Measurements from ENCODE around the gene FNIP1. TPM values are rescaled to one million over a fixed set of nuclear protein-coding genes. Genes with fewer than 3 reads are reported as not detected.
"Not testable (repeated sequence)": the region's sequence is repeated elsewhere in the genome, so short reads cannot be mapped to it uniquely, and the experiment has no call there.

FNIP1 gene
- total RNA-seq, 2 experiments from 2014 or later = 14.0 to 15.9 TPM

DNA sequence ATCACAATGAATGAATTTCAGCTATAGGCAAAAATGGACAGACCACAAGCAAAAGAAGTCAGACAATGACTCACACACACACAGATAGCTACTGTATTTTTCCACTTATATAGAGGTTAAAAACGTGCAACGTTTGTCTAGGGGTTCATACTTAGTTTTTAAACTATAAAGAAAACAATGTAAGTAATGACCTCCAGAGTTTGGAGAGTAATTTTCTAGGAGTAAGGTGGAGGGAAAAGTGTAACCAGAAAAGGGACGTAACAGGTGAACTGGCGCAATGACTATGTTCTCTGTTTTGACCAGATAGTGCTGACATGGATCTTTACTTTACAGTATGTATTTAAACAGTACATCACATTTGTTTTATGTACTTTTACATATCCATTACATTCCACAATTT is 51.1 kb downstream of the FNIP1 start:
- POLR2A ChIA-PET = no interaction called here
- H3K4me1 Mint-ChIP-seq (ENCODE audit: low read depth) = peaks cover 33% of the 10 kb centered on the region
- peaks cover 22% of the 10 kb centered on the region for H3K36me3 Mint-ChIP-seq
- H3K27me3 Mint-ChIP-seq = no peaks in the 10 kb centered on the region
- no peaks in the 10 kb centered on the region for H3K9me3 Mint-ChIP-seq
- no peak for DNase-seq
- no peak overlapping the region for H3K4me3 Mint-ChIP-seq
- intact Hi-C loops (cut with micrococcal nuclease) = loop anchor here (2.0 to 5.0 kb wide), 3 partner anchors 111 to 277 kb away; partner anchors contain the start of gene RAPGEF6
- CTCF ChIA-PET = no interaction called here
- no peak overlapping the region for H3K27ac Mint-ChIP-seq

DNA sequence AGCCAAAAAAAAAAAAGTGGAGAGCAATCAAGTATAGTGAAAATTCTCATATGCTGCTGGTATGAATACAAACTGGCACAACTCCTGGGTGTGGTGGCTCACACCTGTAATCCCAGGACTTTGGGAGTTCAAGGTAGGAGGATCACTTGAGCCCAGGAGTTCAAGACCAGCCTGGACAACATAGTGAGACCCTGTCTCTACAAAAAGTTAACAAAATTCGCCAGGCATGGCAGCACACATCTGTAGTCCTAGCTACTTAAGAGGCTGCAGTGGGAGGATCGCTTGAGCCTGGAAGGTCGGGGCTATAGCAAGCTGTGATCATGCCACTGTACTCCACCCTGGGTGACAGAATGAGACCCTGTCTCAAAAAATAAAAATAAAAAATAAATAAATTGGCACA is 51.7 kb downstream of the FNIP1 start:
- H3K36me3 Mint-ChIP-seq = peaks cover 27% of the 10 kb centered on the region
- no peak overlapping the region for H3K4me3 Mint-ChIP-seq
- H3K27ac Mint-ChIP-seq = no peak overlapping the region
- no peaks in the 10 kb centered on the region for H3K27me3 Mint-ChIP-seq
- ChIA-PET CTCF (no interaction called here), POLR2A (no interaction called here)
- no peaks in the 10 kb centered on the region for H3K9me3 Mint-ChIP-seq
- intact Hi-C loops (cut with micrococcal nuclease) = loop anchor here (5.0 kb wide), 2 partner anchors 208 to 277 kb away; no protein-coding TSS in a partner anchor
- no peak for DNase-seq
- peaks cover 33% of the 10 kb centered on the region for H3K4me1 Mint-ChIP-seq (ENCODE audit: low read depth)

GRCh38 chr5:131740477-131740876 is 56.3 kb downstream of the FNIP1 start:
- ChIA-PET POLR2A (no interaction called here), CTCF (interaction anchor here (0.5 to 1.5 kb wide), 2 partner anchors 13 to 267 kb away, joined by 3 to 4 read pairs; no protein-coding TSS in a partner anchor)
- Mint-ChIP-seq H3K4me3 (no peak overlapping the region), H3K36me3 (peaks cover 36% of the 10 kb centered on the region), H3K9me3 (no peaks in the 10 kb centered on the region), H3K27me3 (no peaks in the 10 kb centered on the region), H3K27ac (no peak overlapping the region), H3K4me1 (ENCODE audit: low read depth) (peaks cover 4% of the 10 kb centered on the region)
- no peak for DNase-seq
- intact Hi-C loops (cut with micrococcal nuclease) = no loop called here

GRCh38 chr5:131735393-131735792 is 61.4 kb downstream of the FNIP1 start:
- no peak for DNase-seq
- Mint-ChIP-seq H3K9me3 (no peaks in the 10 kb centered on the region), H3K27ac (no peak overlapping the region), H3K4me3 (no peak overlapping the region), H3K4me1 (ENCODE audit: low read depth) (no peaks in the 10 kb centered on the region), H3K27me3 (no peaks in the 10 kb centered on the region), H3K36me3 (peaks cover 30% of the 10 kb centered on the region)
- intact Hi-C loops (cut with micrococcal nuclease) = no loop called here
- ChIA-PET POLR2A (no interaction called here), CTCF (no interaction called here)

DNA sequence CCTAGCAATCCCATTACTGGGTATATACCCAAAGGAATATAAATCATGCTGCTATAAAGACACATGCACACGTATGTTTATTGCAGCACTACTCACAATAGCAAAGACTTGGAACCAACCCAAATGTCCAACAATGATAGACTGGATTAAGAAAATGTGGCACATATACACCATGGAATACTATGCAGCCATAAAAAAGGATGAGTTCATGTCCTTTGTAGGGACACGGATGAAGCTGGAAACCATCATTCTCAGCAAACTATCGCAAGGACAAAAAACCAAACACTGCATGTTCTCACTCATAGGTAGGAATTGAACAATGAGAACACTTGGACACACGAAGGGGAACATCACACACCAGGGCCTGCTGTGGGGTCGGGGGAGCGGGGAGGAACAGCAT is 61.9 kb downstream of the FNIP1 start:
- DNase-seq; CTCF ChIA-PET; H3K4me1 Mint-ChIP-seq (ENCODE audit: low read depth); H3K4me3 Mint-ChIP-seq; H3K27me3 Mint-ChIP-seq; intact Hi-C loops (cut with micrococcal nuclease); H3K27ac Mint-ChIP-seq; POLR2A ChIA-PET; H3K9me3 Mint-ChIP-seq: not testable (repeated sequence)
- peaks cover 30% of the 10 kb centered on the region for H3K36me3 Mint-ChIP-seq

- H3K27ac Mint-ChIP-seq; H3K27me3 Mint-ChIP-seq; POLR2A ChIA-PET; CTCF ChIA-PET; DNase-seq; intact Hi-C loops (cut with micrococcal nuclease); H3K4me3 Mint-ChIP-seq; H3K4me1 Mint-ChIP-seq (ENCODE audit: low read depth): not testable (repeated sequence)
- Mint-ChIP-seq H3K9me3 (peaks cover 16% of the 10 kb centered on the region), H3K36me3 (peaks cover 36% of the 10 kb centered on the region)
These were observed 67.5 kb downstream of the FNIP1 start for GRCh38 chr5:131729292-131729691.

DNA sequence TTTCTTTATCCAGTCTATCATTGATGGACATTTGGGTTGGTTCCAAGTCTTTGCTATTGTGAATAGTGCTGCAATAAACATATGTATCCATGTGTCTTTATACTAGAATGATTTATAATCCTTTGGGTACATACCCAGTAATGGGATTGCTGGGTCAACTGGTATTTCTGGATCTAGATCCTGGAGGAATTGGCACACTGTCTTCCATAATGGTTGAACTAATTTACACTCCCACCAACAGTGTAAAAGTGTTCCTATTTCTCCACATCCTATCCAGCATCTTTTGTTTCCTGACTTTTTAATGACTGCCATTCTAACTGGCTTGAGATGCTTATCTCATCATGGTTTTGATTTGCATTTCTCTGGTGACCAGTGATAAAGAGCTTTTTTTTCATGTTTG is 72.7 kb downstream of the FNIP1 start:
- H3K36me3 Mint-ChIP-seq = peaks cover 40% of the 10 kb centered on the region
- H3K27ac Mint-ChIP-seq; CTCF ChIA-PET; H3K4me1 Mint-ChIP-seq (ENCODE audit: low read depth); DNase-seq; POLR2A ChIA-PET; H3K4me3 Mint-ChIP-seq; intact Hi-C loops (cut with micrococcal nuclease); H3K27me3 Mint-ChIP-seq: not testable (repeated sequence)
- H3K9me3 Mint-ChIP-seq = peaks cover 27% of the 10 kb centered on the region

DNA sequence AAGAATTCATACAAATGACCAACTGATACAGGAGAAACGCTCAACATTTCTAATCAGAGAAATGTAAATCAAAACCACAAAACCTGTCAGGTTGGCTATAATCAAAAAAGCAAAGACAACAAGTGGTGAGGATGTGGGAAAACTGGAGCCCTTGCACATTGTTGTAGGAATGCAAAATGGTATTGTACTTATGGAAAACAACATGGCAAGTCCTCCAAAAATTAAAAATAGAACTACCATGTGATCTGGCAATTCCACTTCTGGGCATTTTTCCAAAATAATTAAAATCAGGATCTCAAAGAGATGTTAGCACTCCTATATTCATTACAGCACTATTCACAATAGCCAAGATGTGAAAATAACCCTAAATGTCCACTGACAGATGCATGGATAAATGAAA is 76.1 kb downstream of the FNIP1 start:
- Mint-ChIP-seq H3K9me3 (peaks cover 16% of the 10 kb centered on the region), H3K36me3 (peaks cover 39% of the 10 kb centered on the region), H3K27ac (no peak overlapping the region), H3K27me3 (no peaks in the 10 kb centered on the region), H3K4me1 (ENCODE audit: low read depth) (no peaks in the 10 kb centered on the region), H3K4me3 (no peak overlapping the region)
- no peak for DNase-seq
- ChIA-PET POLR2A (no interaction called here), CTCF (no interaction called here)
- intact Hi-C loops (cut with micrococcal nuclease) = no loop called here

DNA sequence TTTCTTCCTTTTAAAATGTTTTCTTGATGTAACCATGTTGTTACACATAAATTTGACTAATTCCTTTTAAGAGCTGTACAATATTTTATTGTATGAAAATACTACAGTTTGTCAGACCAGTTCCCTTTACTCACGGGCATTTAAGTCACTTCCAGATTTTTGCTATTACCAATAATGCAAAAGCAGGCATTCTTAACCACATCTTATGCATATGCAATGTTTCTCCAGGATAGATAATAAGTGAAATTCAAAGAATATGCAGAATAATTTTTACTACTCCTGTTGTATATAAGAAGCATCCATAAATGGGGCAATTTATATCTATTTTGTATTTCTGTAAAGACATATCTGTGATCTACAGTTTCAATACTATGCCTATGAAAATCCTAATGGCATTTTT is 77.3 kb downstream of the FNIP1 start:
- H3K27ac Mint-ChIP-seq = no peak overlapping the region
- CTCF ChIA-PET = no interaction called here
- no peaks in the 10 kb centered on the region for H3K27me3 Mint-ChIP-seq
- H3K36me3 Mint-ChIP-seq = peaks cover 38% of the 10 kb centered on the region
- H3K4me1 Mint-ChIP-seq (ENCODE audit: low read depth) = no peaks in the 10 kb centered on the region
- intact Hi-C loops (cut with micrococcal nuclease) = no loop called here
- no peak for DNase-seq
- POLR2A ChIA-PET = no interaction called here
- H3K4me3 Mint-ChIP-seq = no peak overlapping the region
- H3K9me3 Mint-ChIP-seq = peaks cover 11% of the 10 kb centered on the region

- no peak overlapping the region for H3K4me3 Mint-ChIP-seq
- H3K27me3 Mint-ChIP-seq = no peaks in the 10 kb centered on the region
- intact Hi-C loops (cut with micrococcal nuclease) = no loop called here
- H3K9me3 Mint-ChIP-seq = peaks cover 11% of the 10 kb centered on the region
- H3K36me3 Mint-ChIP-seq = peaks cover 39% of the 10 kb centered on the region
- ChIA-PET CTCF (no interaction called here), POLR2A (no interaction called here)
- no peak overlapping the region for H3K27ac Mint-ChIP-seq
- H3K4me1 Mint-ChIP-seq (ENCODE audit: low read depth) = no peaks in the 10 kb centered on the region
- no peak for DNase-seq
These were observed 78.3 kb downstream of the FNIP1 start for GRCh38 chr5:131718487-131719014.

DNA sequence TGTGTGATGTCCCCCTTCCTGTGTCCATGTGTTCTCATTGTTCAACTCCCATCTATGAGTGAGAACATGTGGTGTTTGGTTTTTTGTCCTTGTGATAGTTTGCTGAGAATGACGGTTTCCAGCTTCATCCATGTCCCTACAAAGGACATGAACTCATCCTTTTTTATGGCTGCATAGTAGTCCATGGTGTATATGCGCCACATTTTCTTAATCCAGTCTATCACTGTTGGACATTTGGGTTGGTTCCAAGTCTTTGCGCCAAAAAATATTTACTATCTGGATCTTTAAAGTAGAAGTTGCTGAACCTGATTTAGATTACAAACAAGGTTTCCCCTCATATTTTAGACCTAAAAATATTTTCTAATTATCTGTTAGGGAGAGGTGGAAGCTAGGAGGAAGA is 79.7 kb downstream of the FNIP1 start:
- H3K9me3 Mint-ChIP-seq = peaks cover 11% of the 10 kb centered on the region
- CTCF ChIA-PET; H3K27me3 Mint-ChIP-seq; DNase-seq; POLR2A ChIA-PET; H3K4me1 Mint-ChIP-seq (ENCODE audit: low read depth); H3K4me3 Mint-ChIP-seq; H3K27ac Mint-ChIP-seq; intact Hi-C loops (cut with micrococcal nuclease): not testable (repeated sequence)
- peaks cover 40% of the 10 kb centered on the region for H3K36me3 Mint-ChIP-seq

DNA sequence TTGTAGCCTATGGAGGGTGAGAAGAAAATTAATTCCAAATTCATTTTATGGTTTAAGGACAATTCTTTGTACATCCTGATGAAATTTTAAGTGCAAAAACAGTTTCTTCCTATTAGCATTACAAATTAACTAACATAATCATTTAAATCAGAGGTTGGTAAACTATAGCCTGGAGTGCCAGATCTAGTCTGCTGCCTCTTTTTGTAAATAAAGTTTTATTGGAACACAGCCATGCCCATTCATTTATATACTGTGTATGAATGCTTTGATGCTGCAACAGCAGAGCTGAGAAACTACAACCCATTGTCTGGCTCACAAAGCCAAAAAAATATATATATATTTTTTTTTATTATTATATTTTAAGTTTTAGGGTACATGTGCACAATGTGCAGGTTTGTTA is 80.2 kb downstream of the FNIP1 start:
- DNase-seq = no peak
- H3K4me3 Mint-ChIP-seq = no peak overlapping the region
- H3K36me3 Mint-ChIP-seq = peaks cover 38% of the 10 kb centered on the region
- ChIA-PET POLR2A (no interaction called here), CTCF (no interaction called here)
- intact Hi-C loops (cut with micrococcal nuclease) = no loop called here
- H3K27ac Mint-ChIP-seq = no peak overlapping the region
- no peaks in the 10 kb centered on the region for H3K4me1 Mint-ChIP-seq (ENCODE audit: low read depth)
- H3K9me3 Mint-ChIP-seq = peaks cover 11% of the 10 kb centered on the region
- no peaks in the 10 kb centered on the region for H3K27me3 Mint-ChIP-seq

DNA sequence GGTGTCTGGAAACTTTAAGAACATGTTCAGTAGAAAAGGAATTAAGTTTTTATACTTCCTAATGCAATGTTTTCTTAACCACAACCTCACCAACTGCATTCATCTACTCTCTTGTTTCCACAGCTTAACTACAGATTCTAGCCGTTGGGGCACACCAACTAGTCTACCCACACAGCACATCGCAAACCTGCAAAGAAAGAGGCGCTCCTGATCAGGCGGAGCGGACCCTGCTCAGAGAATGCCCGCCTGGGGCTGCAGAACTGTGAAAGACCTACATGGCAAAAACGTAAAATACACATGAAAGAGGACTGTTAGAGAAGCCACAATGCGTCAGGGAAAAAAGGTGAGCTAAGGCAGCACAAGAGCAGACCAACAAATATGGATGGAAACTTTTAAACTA is 86.4 kb downstream of the FNIP1 start:
- intact Hi-C loops (cut with micrococcal nuclease) = no loop called here

More for the DNA sequence above, 86.4 kb downstream of the FNIP1 start:
- H3K9me3 Mint-ChIP-seq = no peaks in the 10 kb centered on the region
- H3K4me1 Mint-ChIP-seq (ENCODE audit: low read depth) = peaks cover 3% of the 10 kb centered on the region
- CTCF ChIA-PET = interaction anchor here (3.7 kb wide), 1 partner anchor 121 kb away, joined by 12 read pairs; no protein-coding TSS in a partner anchor
- no peaks in the 10 kb centered on the region for H3K27me3 Mint-ChIP-seq
- POLR2A ChIA-PET = no interaction called here
- peaks cover 15% of the 10 kb centered on the region for H3K36me3 Mint-ChIP-seq
- no peak overlapping the region for H3K4me3 Mint-ChIP-seq
- H3K27ac Mint-ChIP-seq = no peak overlapping the region
- no peak for DNase-seq

Data from activated CD4-positive, alpha-beta memory T cell treated with anti-CD3 and anti-CD28 coated beads for 36 hours (primary cell).